ENCODE results near the gene PDPK1.
"Not testable (repeated sequence)": the region's sequence is repeated elsewhere in the genome, so short reads cannot be mapped to it uniquely, and the experiment has no call there.

PDPK1 gene

DNA sequence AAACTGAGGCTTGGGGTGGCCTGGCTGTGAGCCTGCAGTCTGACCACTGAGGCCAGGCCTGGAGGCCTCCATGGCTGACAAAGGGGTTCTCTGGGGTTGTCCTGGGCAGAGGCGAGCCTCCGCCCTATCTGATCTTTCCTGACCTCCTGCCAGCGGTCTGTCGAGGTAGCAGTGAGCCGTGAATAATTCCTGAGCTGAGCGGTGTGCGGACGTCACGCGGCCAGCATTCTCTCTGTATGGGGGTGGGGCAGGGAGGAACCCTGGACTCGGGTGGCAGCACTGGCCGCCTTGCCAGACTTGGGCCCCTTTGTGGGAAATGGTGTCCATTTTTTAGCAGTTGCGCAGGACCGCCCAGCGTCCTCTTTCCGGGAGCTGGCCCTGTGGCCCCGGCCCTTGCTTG is 74.1 kb downstream of the PDPK1 start:
- DNase-seq (ENCODE audit: low read depth in 2 of 2) = not testable (repeated sequence)

DNA sequence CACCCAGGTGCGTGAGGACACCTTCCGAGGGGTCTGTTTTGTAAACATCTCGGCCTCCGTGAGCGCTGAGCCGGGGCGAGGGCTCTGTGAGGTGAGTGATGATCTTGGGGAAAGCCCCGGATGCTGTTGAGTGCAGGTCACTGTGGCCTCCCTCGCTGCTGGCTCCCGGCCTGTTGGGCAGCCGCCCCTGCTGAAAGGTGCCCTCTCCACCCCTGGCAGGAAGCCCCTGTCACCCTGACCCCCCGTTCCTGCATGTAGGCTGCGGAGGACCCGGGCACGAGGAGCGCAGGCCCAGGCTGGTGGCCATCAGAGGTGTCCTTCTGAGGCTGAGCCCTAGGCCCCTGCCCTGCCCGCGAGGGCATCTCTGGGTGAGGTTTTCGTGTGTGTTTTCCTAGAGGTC is 75.4 kb downstream of the PDPK1 start:
- DNase-seq (ENCODE audit: low read depth in 2 of 2) = not testable (repeated sequence)

DNA sequence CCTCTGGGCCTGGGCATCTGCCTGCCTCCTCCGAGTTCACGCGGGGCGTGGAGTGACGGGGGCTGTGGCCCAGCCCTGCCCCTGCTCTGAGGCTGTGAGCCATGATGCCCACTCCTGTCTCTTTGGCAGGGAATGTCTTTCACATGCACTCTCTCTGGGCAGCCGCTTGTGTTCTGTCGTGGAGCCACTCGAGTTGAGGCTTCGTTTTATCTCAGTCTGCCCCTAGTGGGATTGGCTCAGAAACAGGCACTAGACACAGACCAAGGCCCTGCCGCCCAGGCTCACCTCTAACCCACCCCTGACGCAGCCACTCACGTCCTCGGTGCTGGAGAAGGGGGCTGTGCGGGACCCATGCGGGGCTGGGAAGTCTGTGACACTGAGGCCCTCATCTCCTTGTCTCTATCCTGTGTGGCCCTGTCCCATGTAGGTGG is 77.0 kb downstream of the PDPK1 start:
- DNase-seq (ENCODE audit: low read depth in 2 of 2) = no peak

DNA sequence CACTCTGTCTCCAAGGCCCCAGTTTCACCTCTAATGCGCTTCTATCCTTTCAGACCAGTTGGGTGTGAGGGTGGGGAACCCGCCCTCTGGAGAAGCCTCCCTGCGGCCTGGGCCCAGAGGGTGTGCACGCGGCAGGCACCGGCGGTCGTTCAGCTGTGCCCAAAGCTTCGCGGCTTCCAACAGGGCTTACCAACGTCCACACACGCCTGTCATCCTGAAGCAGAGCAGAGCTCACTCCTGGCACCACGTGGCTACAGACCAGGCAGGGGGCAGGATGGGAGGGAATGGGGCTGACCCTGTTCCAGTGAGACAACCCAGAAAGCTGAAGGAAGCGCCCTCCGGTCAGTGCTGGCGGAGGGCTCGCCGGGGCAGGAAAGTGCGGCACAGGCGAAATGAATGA is 81.1 kb downstream of the PDPK1 start:
- DNase-seq (ENCODE audit: low read depth in 2 of 2) = not testable (repeated sequence)

DNA sequence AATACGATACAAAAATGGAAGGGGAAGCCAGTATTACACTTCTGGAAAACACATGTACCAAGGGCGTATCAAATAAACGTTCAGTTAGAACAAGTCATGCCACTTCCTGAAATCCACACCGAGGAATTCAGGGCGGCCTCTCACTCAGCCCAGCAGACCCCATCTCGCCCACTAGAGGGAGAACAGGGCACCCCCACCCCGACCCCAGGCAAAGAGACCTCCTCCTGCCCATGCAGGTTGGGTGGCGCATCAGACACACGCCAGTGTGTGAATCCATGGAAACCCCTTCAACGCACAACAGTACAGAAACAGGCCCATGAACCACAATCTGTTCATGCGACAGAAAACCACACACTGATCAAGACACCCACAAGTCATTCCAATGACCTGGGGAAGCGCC is 81.8 kb downstream of the PDPK1 start:
- not testable (repeated sequence) for DNase-seq (ENCODE audit: low read depth in 2 of 2)

DNA sequence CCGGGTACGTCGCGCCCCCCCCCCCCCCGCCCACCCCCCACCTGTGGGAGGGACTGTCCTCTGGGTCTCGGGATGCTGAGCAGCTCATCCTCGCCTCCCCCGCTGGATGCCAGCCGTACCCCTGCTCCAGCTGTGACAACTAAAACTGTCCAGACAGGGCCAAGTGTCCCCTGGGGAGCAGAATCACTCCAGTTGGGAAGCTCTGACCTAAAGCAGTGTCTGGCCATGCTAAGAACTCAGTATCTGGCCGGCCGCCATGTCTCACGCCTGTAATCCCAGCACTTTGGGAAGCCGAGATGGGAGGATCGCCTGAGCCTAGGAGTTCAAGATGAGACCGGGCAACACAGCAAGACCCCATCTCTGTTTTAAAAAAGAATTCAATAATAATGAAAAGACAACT is 83.0 kb downstream of the PDPK1 start:
- DNase-seq (ENCODE audit: low read depth in 2 of 2) = not testable (repeated sequence)

DNA sequence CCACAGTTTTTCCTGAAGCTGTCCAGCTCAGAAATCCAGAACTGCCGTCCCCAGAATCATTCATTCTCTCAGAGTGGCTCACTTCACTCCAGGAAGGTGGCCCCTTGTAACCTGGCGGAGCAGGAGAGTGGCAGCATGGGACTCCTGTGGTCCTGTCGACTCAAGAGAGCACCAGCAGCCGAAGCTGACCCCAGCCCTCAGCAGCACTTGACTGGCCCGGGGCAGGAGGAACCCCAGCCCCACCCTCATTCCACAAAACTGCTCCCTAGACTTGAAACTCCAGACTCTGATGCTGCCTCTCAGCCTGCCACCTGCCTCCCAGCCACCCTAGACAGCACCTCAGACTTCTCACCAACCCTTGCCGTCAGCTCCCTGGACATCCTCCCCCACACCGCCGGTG is 83.6 kb downstream of the PDPK1 start:
- not testable (repeated sequence) for DNase-seq (ENCODE audit: low read depth in 2 of 2)

DNA sequence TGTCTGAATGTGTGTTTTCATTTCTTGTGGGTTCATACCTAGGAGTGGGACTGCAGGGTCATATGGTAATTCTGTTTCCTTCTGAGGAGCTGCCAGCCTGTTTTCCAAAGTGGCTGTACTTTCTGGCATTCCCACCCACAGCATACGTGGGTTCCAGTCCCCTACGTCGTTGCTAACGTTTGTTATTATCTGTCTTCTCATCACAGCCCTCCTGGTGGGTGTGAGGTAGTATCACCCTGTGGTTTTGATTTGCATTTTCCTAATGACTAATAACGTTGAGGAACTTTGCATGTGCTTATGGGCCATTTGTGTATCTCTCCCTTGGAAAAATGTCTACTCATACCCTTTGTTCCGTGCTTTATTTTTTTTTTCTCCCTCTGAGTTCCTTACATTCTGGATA is 89.3 kb downstream of the PDPK1 start:
- DNase-seq (ENCODE audit: low read depth in 2 of 2) = not testable (repeated sequence)

DNA sequence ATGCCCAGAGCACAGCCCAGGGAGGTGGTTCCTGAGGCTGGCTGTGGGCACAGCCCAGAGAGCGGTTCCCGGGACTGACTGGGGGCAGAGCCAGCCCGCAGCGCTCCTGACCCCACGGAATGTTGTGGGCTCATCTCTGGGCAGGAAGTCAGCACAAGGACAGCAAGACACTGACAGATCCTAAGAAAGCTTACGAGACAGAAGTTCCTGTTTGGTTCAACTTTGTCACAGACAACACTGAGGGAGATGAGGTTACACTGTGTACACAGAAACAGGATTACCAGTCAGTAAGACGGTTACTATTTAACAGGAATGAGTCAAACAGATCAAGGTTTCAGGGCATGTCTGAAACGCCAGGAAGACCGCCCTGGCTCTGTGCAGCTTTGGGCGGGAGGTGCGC is 93.4 kb downstream of the PDPK1 start:
- DNase-seq (ENCODE audit: low read depth in 2 of 2) = not testable (repeated sequence)

DNA sequence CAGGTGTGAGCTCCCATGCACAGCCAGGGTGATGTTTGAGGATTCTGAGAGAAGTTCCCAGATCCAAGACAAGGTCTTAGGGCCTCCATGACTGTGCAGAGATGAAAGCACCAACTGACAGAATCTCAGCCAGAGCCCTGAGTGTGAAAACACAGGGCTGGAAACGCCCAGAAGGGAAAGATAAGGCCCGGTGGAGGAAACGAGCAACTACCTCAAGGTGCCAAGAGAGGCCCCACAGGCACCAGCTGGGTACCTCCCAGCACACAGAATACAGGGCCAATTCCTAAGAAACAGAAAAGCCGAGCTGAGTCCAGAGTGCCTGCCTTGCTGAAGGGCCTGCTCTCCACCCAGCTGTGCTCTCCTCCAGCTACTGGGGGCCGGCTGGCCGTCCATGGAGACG is 94.5 kb downstream of the PDPK1 start:
- not testable (repeated sequence) for DNase-seq (ENCODE audit: low read depth in 2 of 2)

DNA sequence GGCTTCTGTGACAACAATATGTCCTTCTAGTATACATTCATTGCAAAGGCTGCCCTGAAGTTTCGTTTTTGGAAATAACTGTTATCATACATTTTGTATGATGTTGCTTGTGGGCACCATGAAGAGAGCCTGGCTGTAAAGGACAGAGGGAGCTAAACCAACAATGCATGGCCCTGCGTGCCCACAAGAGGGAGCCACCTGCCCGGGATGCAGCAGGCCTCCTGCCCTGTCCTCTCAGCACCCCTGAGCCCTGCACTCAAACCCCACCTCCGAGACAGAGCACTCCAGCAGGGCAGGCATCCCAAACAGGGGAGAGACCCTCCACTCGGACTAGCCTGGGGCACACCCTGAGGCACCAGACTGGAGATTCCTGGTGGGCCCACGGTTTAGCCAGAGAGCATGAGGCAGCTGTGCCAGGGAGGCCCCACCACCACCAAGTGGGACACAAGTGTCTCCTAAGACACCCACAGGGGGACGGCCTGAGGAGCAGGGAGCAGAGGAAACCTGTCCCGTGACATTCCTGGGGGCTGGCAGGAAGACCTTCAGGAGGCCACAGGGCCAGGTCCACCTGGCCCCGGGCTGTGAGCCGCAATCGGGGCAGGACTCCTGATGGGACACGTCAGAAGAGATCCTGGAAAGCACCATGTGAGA is 101.4 kb downstream of the PDPK1 start:
- DNase-seq (ENCODE audit: low read depth in 2 of 2) = peak; percentile 20 to 55

DNA sequence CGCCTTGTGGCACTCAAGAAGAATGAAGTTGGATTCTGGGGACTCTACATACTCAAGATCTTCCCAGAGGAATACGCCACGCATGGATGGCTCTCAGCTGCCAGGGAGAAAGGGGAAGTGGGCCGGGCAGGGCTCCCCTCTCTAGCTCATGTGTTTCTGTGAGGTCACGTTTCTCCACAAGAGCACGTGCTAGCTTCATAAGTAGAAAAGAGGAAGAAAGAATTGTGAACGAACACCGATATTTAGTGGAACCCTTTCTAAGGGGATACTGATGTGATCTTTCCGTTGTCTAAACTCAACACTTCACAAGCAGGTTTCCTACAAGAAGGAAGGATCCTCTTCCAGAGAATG is 101.9 kb downstream of the PDPK1 start:
- DNase-seq (ENCODE audit: low read depth in 2 of 2) = not testable (repeated sequence)

DNA sequence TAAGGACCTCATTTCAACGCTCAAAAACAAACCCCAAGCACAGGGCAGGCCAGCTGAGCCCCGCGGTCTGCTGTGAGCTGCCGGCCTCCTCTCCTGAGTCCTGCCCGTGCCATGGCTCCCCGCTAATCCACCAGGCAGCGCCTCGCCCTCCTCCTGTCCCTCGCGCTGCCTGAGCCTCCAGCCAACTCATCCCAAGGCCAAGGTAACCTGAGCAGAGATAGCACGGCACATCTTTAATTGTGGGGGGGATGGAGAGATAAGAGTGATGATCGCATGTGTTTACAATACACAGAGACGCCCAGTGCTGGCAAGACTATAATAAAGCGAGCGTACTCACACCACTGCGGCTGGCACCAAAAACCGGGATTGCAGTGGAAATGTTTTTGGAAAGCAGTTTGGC is 104.7 kb downstream of the PDPK1 start:
- not testable (repeated sequence) for DNase-seq (ENCODE audit: low read depth in 2 of 2)

DNA sequence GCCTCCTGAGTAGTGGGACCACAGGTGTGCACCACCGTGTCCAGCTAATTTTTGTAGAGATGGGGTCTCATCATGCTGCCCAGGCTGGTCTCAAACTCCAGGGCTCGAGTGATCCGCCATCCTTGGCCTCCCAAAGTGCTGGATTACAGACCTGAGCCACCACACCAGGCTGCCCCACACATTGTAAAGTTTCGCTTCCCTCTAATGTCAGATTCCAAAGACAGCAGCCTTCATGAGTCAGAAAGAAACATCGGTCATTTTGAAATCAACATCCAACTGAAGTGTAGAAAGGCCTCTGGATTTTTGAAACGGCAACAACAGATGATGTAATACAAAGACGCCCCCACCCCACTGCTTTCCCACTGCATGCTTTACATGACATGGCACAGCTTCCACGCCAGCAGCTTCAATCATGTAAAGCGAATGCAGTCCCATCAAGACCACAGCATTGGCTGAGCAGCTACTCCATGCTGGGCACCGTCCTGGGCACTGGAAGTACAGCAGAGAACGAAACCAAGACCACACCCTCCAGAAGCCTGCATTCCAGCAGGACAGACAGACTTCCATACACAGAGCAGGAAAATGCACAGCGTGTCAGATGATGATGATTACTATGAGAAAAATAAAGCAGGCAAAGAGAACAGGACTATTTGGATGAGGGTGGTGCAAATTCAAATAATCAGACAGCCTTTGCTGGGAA is 107.1 kb downstream of the PDPK1 start:
- DNase-seq (ENCODE audit: low read depth in 2 of 2) = not testable (repeated sequence)

DNA sequence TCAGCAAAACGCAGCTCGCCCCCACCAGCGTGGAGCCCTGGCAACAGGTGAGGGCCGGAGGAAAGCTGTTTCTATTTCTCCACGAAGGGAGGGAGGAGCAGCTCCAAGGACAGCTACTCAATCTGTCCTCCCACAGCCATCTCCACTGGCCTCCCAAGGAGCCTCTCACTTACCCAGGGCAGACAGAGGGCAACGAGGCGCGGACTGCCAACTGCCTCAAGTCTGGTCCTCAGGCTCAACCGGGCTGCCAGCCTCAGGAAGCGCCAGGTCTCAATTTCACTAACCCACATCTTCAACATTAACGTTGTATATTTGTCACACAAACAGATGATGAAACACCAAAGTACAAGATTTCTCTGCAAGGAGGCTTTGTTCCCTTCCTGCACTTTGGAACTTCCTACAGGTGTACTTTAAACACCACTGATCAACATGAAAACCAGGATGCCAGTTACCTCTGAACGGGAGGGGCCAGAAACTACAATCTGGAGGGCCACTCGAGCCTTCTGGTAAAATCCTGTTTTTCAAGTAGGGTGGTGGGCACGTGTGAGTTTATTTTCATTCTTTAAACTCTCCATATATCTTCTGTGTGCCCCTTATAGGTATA is 113.5 kb downstream of the PDPK1 start:
- not testable (repeated sequence) for DNase-seq (ENCODE audit: low read depth in 2 of 2)
